Heart left ventricle (tissue), 16 donors: ENCODE data around the gene APC2. TPM values are rescaled to one million over a fixed set of nuclear protein-coding genes. Genes with fewer than 3 reads are reported as not detected.

Experiments
- ATAC-seq, 4 donors: fragments of 200-7000 bp; cut with Tn5 transposase; one replicate each; pipeline ENCODE4 v1.9.1; 2020 to 2022; ENCODE audit warnings: moderate library complexity in 4 of 4, mild to moderate bottlenecking in 3 of 4, moderate number of reproducible peaks in 1 of 4
- DNase-seq, 5 donors: peaks; one replicate each; pipeline ENCODE4 v3.0.0-alpha.2; 2020
- H3K27ac ChIP-seq, 12 donors: fragments of 200-600 bp; sonication (generic) in 4 of 12; one replicate each; pipeline versions ENCODE4 v1.5.0 to v1.8.0; 2016 to 2022; ENCODE audit warnings: mild to moderate bottlenecking in 2 of 12
- H3K27me3 ChIP-seq, 9 donors: fragments of 200-600 bp; sonication (generic) in 2 of 9; one replicate each; pipeline versions ENCODE4 v1.5.1 to v1.8.0; 2016 to 2022; ENCODE audit warnings: mild to moderate bottlenecking in 3 of 9
- H3K36me3 ChIP-seq, 9 donors: fragments of 200-600 bp; sonication (generic) in 2 of 9; one replicate each; pipeline versions ENCODE4 v1.5.0 to v1.8.0; 2018 to 2022; ENCODE audit warnings: mild to moderate bottlenecking in 2 of 9
- H3K4me1 ChIP-seq, 12 donors: fragments of 200-600 bp; sonication (generic) in 4 of 12; one replicate each; pipeline versions ENCODE4 v1.5.0 to v1.8.0; 2016 to 2022; ENCODE audit warnings: mild to moderate bottlenecking in 3 of 12
- H3K4me3 ChIP-seq, 12 donors: fragments of 200-600 bp; sonication (generic) in 4 of 12; one replicate each; pipeline versions ENCODE4 v1.5.0 to v1.8.0; 2017 to 2022; ENCODE audit warnings: mild to moderate bottlenecking in 9 of 12, moderate library complexity in 4 of 12
- H3K9me3 ChIP-seq, 12 donors: fragments of 200-600 bp; sonication (generic) in 4 of 12; one replicate each; pipeline versions ENCODE4 v1.5.0 to v1.8.0; 2016 to 2022; ENCODE audit warnings: mild to moderate bottlenecking in 1 of 12
- CTCF ChIP-seq, 12 donors: fragments of 200-600 bp; sonication (generic) in 4 of 12; IDR thresholded peaks; one replicate each; pipeline versions ENCODE4 v1.5.0 to v1.8.0; 2018 to 2022; ENCODE audit warnings: antibody characterized with exemption in 12 of 12, mild to moderate bottlenecking in 5 of 12
- POLR2A ChIP-seq, 2 donors: fragments of 450-650 bp; IDR thresholded peaks; one replicate each; pipeline ENCODE4 v1.6.1; 2017; ENCODE audit warnings: antibody characterized with exemption in 2 of 2, mild to moderate bottlenecking in 2 of 2, moderate library complexity in 2 of 2
- WGBS, 4 donors: extraction: QIAGEN DNeasy Blood & Tissue Kit in 2 of 4; methylation state at CpG; one replicate each; pipeline versions ENCODE4 v1.1.5 to v1.1.7; 2013 to 2018; 5-methylcytosine and 5-hydroxymethylcytosine counted together
- intact Hi-C, 10 donors: fragments of 100-400 bp; cut with DNase I; formaldehyde crosslinking; loops; one replicate each; pipeline versions ENCODE4 v1.11.1 to v1.14.2; 2022
- polyA plus RNA-seq, 2 donors: library from polyadenylated mRNA; stranded (reverse); fragments of 200-250 nt; gene quantifications; one replicate each; pipeline ENCODE4 v1.2.3, GENCODE V29; 2013
- total RNA-seq, 9 donors: library from RNA; depleted of rRNA in 2 of 9; stranded (reverse); fragments of >200 nt in 2 of 9; fragmentation: NEBNext Ultra II Directional in 3 of 9; extraction: Animal tissue kit (Norgen Biotek cat#: 25700) in 3 of 9; gene quantifications; one replicate each; pipeline versions ENCODE4 v1.1.0 to v1.2.4, GENCODE V29; 2016 to 2023
- donor health status: ischemic (EF 13 %, LVEDD 7.1; RV severe dilation, severe dysfunction).
- donor health status: healthy with polysubstance abuse.
- donor health status: DM: no; HTN: yes; CAD: no.
- donor health status: DM: no; HTN: no; CAD: no.
- donor health status: ischemic (EF 25% LVEDD 6.9; RV normal size, moderate dysfunction).
- donor health status: ischemic (EF 25% LVEDD 5.7; RV mildly dilated, moderate dysfunction).
- donor health status: healthy.
- donor health status: DM: yes; HTN: yes; CAD: no.
- donor health status: ischemic (EF 35%, LVEDD 5.7; RV mildly dilated, moderate dysfunction).
- donor health status: nonischemic (EF 11% LVEDD 7.7; RV severe dilation, severe dysfunction).
- donor health status: DM: yes; HTN: yes; CAD: no.
- donor health status: PGD.
- donor health status: ischemic (EF 29% LVEDD 5.4; RV normal size, mild dysfunction).
- donor health status: nonischemic (EF 23%, LVEDD 6.1; RV moderate dilation, normal function).

Gene APC2
- total and polyA plus RNA-seq, 11 donors = 0.04 to 0.72 (median 0.11) TPM; not detected in 1

GRCh38 chr19:1435378-1435989, 14.4 kb upstream of the APC2 start:
- intact Hi-C loops = loop anchor here in 1 of 10 donors (5.0 kb wide), 1 partner anchor 158 kb away; the partner anchor contains the start of gene FAM174C
- Histone ChIP-seq H3K27ac (no peak overlapping the region), H3K27me3 (no peaks in the 10 kb centered on the region), H3K36me3 (peaks cover 0 to 68% (median 60%) of the 10 kb centered on the region in 9 donors), H3K4me3 (no peak overlapping the region), H3K4me1 (peaks cover 2 to 26% (median 19%) of the 10 kb centered on the region in 12 donors), H3K9me3 (no peaks in the 10 kb centered on the region)
- ATAC-seq = no peak
- DNase-seq = no peak
- 88 to 92% (median 90%) methylated on average over 21 of the region's 21 CpGs for WGBS, 4 donors
- TF ChIP-seq CTCF (IDR thresholded peaks at IDR 0.05) = no peak
- no peak for TF ChIP-seq POLR2A (IDR thresholded peaks at IDR 0.05)

GRCh38 chr19:1437609-1438008, 12.3 kb upstream of the APC2 start:
- WGBS, 4 donors = 60 to 68% (median 63%) methylated on average over 8 of the region's 8 CpGs
- TF ChIP-seq CTCF (IDR thresholded peaks at IDR 0.05) = no peak
- no peak for TF ChIP-seq POLR2A (IDR thresholded peaks at IDR 0.05)
- peak overlapping the region in 7 of 12 donors; percentile 57 to 100 (median 92) for H3K4me3 ChIP-seq
- H3K9me3 ChIP-seq = no peaks in the 10 kb centered on the region
- H3K36me3 ChIP-seq = peaks cover 8 to 66% (median 62%) of the 10 kb centered on the region in 9 donors
- H3K4me1 ChIP-seq = peaks cover 2 to 30% (median 20%) of the 10 kb centered on the region in 12 donors
- H3K27ac ChIP-seq = peak overlapping the region in 1 of 12 donors; percentile 94
- H3K27me3 ChIP-seq = no peaks in the 10 kb centered on the region
- ATAC-seq (no peak), DNase-seq (no peak)
- intact Hi-C loops = loop anchor here in 1 of 10 donors (5.0 kb wide), 1 partner anchor 160 kb away; the partner anchor contains the start of gene FAM174C

GRCh38 chr19:1438035-1438932, 11.6 kb upstream of the APC2 start, which contains the start of gene RPS15:
RPS15 (plus strand) TSS chr19:1438396; CDS start chr19:1438426, 30 bp downstream.
- peak; percentile 95 to 99 (median 96) for DNase-seq
- TF ChIP-seq CTCF (IDR thresholded peaks at IDR 0.05) = peak; percentile 89 to 99 (median 94)
- TF ChIP-seq POLR2A (IDR thresholded peaks at IDR 0.05) = peak in 1 of 2 donors; percentile 95
- peaks cover 8 to 64% (median 57%) of the 10 kb centered on the region in 9 donors for H3K36me3 ChIP-seq
- H3K27ac ChIP-seq = peak within 1 kb of the TSS; percentile 78 to 94 (median 90)
- H3K4me3 ChIP-seq = peak within 1 kb of the TSS; percentile 57 to 100 (median 92)
- no peaks in the 10 kb centered on the region for H3K27me3 ChIP-seq
- intact Hi-C loops = loop anchor here in 1 of 10 donors (5.0 kb wide), 1 partner anchor 161 kb away; the partner anchor contains the start of gene FAM174C
- ATAC-seq = peak; percentile 86 to 95 (median 91)
- 1 to 2% (median 1%) methylated on average over 42 to 100 of the region's 100 CpGs for WGBS, 4 donors
- peaks cover 2 to 30% (median 20%) of the 10 kb centered on the region in 12 donors for H3K4me1 ChIP-seq
- no peaks in the 10 kb centered on the region for H3K9me3 ChIP-seq
